Effector memory CD4-positive, alpha-beta T cell (primary cell): Measurements from ENCODE around the gene CDRT15L2.
"Not testable (repeated sequence)": the region's sequence is repeated elsewhere in the genome, so short reads cannot be mapped to it uniquely, and the experiment has no call there.

Experiments
- DNase-seq, 3 donors: peaks; one replicate each; pipeline ENCODE4 v3.0.0-alpha.2; 2020
- H3K27ac ChIP-seq: 2 replicates; pipeline ENCODE4 v1.7.0; 2013; ENCODE audit warnings: mild to moderate bottlenecking, low read length, moderate library complexity; ENCODE audit not compliant: insufficient read depth, poor library complexity, severe bottlenecking
- H3K27me3 ChIP-seq: replicated peaks from 2 replicates; pipeline ENCODE4 v1.7.0; 2013; ENCODE audit warnings: mild to moderate bottlenecking, low read length; ENCODE audit not compliant: insufficient read depth, control insufficient read depth, poor library complexity, severe bottlenecking
- H3K36me3 ChIP-seq: 2 replicates; pipeline ENCODE4 v1.7.0; 2013; ENCODE audit warnings: mild to moderate bottlenecking, low read length, moderate library complexity; ENCODE audit not compliant: control insufficient read depth, insufficient read depth
- H3K4me1 ChIP-seq: 2 replicates; pipeline ENCODE4 v1.7.0; 2013; ENCODE audit warnings: low read length, mild to moderate bottlenecking; ENCODE audit not compliant: control insufficient read depth, insufficient read depth, poor library complexity, severe bottlenecking
- H3K4me3 ChIP-seq: 2 replicates; pipeline ENCODE4 v1.7.0; 2013; ENCODE audit warnings: low read length, low read depth, mild to moderate bottlenecking; ENCODE audit not compliant: insufficient read depth, poor library complexity, severe bottlenecking
- H3K9me3 ChIP-seq: 2 replicates; pipeline ENCODE4 v1.7.0; 2013; ENCODE audit warnings: mild to moderate bottlenecking, low read length, moderate library complexity; ENCODE audit not compliant: control insufficient read depth

The CDRT15L2 gene

GRCh38 chr17:20571653-20572052, 7.9 kb upstream of the CDRT15L2 start:
- not testable (repeated sequence) for H3K4me3 ChIP-seq, H3K27ac ChIP-seq, H3K27me3 ChIP-seq, DNase-seq, H3K4me1 ChIP-seq, H3K36me3 ChIP-seq, H3K9me3 ChIP-seq

- not testable (repeated sequence) for H3K9me3 ChIP-seq, H3K27ac ChIP-seq, H3K36me3 ChIP-seq, H3K4me3 ChIP-seq, H3K27me3 ChIP-seq, H3K4me1 ChIP-seq, DNase-seq
These were observed 6.3 kb upstream of the CDRT15L2 start for GRCh38 chr17:20573216-20573615.

- not testable (repeated sequence) for H3K27ac ChIP-seq, DNase-seq, H3K9me3 ChIP-seq, H3K4me3 ChIP-seq, H3K27me3 ChIP-seq, H3K36me3 ChIP-seq, H3K4me1 ChIP-seq
These were observed 4.5 kb upstream of the CDRT15L2 start for GRCh38 chr17:20575071-20575470.

- not testable (repeated sequence) for H3K36me3 ChIP-seq, H3K9me3 ChIP-seq, H3K27me3 ChIP-seq, H3K4me3 ChIP-seq, H3K4me1 ChIP-seq, DNase-seq, H3K27ac ChIP-seq
These were observed 4.5 kb downstream of the CDRT15L2 start for GRCh38 chr17:20583891-20584577.

GRCh38 chr17:20588744-20589453, 9.4 kb downstream of the CDRT15L2 start:
- H3K36me3 ChIP-seq, H3K4me1 ChIP-seq, H3K4me3 ChIP-seq, H3K27ac ChIP-seq, H3K27me3 ChIP-seq, DNase-seq, H3K9me3 ChIP-seq: not testable (repeated sequence)

GRCh38 chr17:20589454-20589810, 9.9 kb downstream of the CDRT15L2 start:
- H3K27me3 ChIP-seq, H3K4me3 ChIP-seq, H3K36me3 ChIP-seq, H3K9me3 ChIP-seq, H3K4me1 ChIP-seq, H3K27ac ChIP-seq, DNase-seq: not testable (repeated sequence)

GRCh38 chr17:20591040-20591439, 11.5 kb downstream of the CDRT15L2 start:
- not testable (repeated sequence) for H3K27ac ChIP-seq, H3K9me3 ChIP-seq, H3K4me3 ChIP-seq, H3K27me3 ChIP-seq, H3K36me3 ChIP-seq, DNase-seq, H3K4me1 ChIP-seq

- not testable (repeated sequence) for H3K4me3 ChIP-seq, H3K4me1 ChIP-seq, H3K27me3 ChIP-seq, DNase-seq, H3K36me3 ChIP-seq, H3K9me3 ChIP-seq, H3K27ac ChIP-seq
These were observed 26.0 kb downstream of the CDRT15L2 start for GRCh38 chr17:20605568-20605967.

GRCh38 chr17:20609490-20609889, 30.0 kb downstream of the CDRT15L2 start:
- H3K9me3 ChIP-seq, H3K36me3 ChIP-seq, H3K27me3 ChIP-seq, H3K4me1 ChIP-seq, H3K4me3 ChIP-seq, H3K27ac ChIP-seq, DNase-seq: not testable (repeated sequence)

- Histone ChIP-seq H3K4me1 (no peaks in the 10 kb centered on the region), H3K27ac (no peak overlapping the region), H3K27me3 (no peaks in the 10 kb centered on the region), H3K9me3 (no peaks in the 10 kb centered on the region), H3K36me3 (no peaks in the 10 kb centered on the region), H3K4me3 (no peak overlapping the region)
- DNase-seq, result no peak
These were observed 31.8 kb downstream of the CDRT15L2 start for GRCh38 chr17:20611309-20611708.
